Thyroid gland (tissue), 4 donors: Measurements from ENCODE around the gene PAK6. TPM values are rescaled to one million over a fixed set of nuclear protein-coding genes. Genes with fewer than 3 reads are reported as not detected.
A peak's percentile ranks its signal among the peaks of the same experiment; 100 is the strongest.

Source experiments
- DNase-seq, 2 donors: peaks; one replicate each; pipeline ENCODE4 v3.0.0-alpha.2; 2019
- H3K27ac ChIP-seq, 3 donors: fragments of 200-600 bp; sonication (generic); 1 replicate in 2 of 3; 2 replicates in 1 of 3; pipeline ENCODE4 v1.5.1; 2016 to 2019; ENCODE audit warnings: mild to moderate bottlenecking in 1 of 3, moderate library complexity in 1 of 3
- H3K27me3 ChIP-seq: fragments of 200-600 bp; sonication (generic); one replicate; pipeline ENCODE4 v1.5.1; 2019
- H3K36me3 ChIP-seq, 2 donors: fragments of 200-600 bp; sonication (generic); one replicate each; pipeline ENCODE4 v1.5.1; 2016 to 2019
- H3K4me1 ChIP-seq, 2 donors: fragments of 200-600 bp; sonication (generic); one replicate each; pipeline ENCODE4 v1.5.1; 2017 to 2019
- H3K4me3 ChIP-seq, 3 donors: fragments of 200-600 bp; sonication (generic); replicated peaks in 1 of 3; 1 replicate in 2 of 3; 2 replicates in 1 of 3; pipeline ENCODE4 v1.5.1; 2016; ENCODE audit warnings: mild to moderate bottlenecking in 1 of 3
- H3K9me3 ChIP-seq: fragments of 200-600 bp; sonication (generic); one replicate; pipeline ENCODE4 v1.5.1; 2017
- CTCF ChIP-seq, 6 experiments: fragments of 200-600 bp in 3 of 6; fragments of 450-650 bp in 3 of 6; sonication (generic) in 3 of 6; IDR thresholded peaks; one replicate each; pipeline ENCODE4 v1.5.1; 2016 to 2019; ENCODE audit warnings: antibody characterized with exemption in 6 of 6, mild to moderate bottlenecking in 2 of 6, inconsistent platforms in 1 of 6, moderate library complexity in 1 of 6
- POLR2A ChIP-seq, 2 donors: fragments of 450-650 bp; IDR thresholded peaks; one replicate each; pipeline ENCODE4 v1.6.1; 2017; ENCODE audit warnings: antibody characterized with exemption in 2 of 2, mild to moderate bottlenecking in 2 of 2, moderate library complexity in 1 of 2
- WGBS, 2 donors: methylation state at CpG; one replicate each; pipeline ENCODE4 v1.1.5; 2017; 5-methylcytosine and 5-hydroxymethylcytosine counted together
- intact Hi-C: fragments of 100-400 bp; cut with DNase I; formaldehyde crosslinking; loops from one replicate; pipeline ENCODE4 v1.15.1; 2023
- total RNA-seq, 4 donors: library from RNA; depleted of rRNA; stranded (reverse); fragments of >200 nt; gene quantifications; one replicate each; pipeline ENCODE4 v1.2.3, GENCODE V29; 2016

PAK6 gene
- total RNA-seq, 4 donors from 2014 or later, result 33.9 to 63.4 (median 43.9) TPM

- Histone ChIP-seq H3K27me3 (no peaks in the 10 kb centered on the region), H3K9me3 (no peaks in the 10 kb centered on the region), H3K4me3 (peak within 1 kb of the TSS; percentile 42 to 64 (median 59)), H3K36me3 (no peaks in the 10 kb centered on the region), H3K27ac (peak within 1 kb of the TSS; percentile 56 to 99 (median 99)), H3K4me1 (peaks cover 44 to 47% of the 10 kb centered on the region in 2 donors)
- peak; percentile 96 to 97 for DNase-seq
- intact Hi-C loops, result loop anchor here (5.0 kb wide), 2 partner anchors 36 to 44 kb away; no protein-coding TSS in a partner anchor
- TF ChIP-seq CTCF (IDR thresholded peaks at IDR 0.05) (peak; percentile 52 to 87 (median 62)), POLR2A (IDR thresholded peaks at IDR 0.05) (peak; percentile 84 to 98)
- WGBS, 2 donors, result 0% methylated on average over 33 of the region's 103 CpGs
These were observed 84.5 kb downstream of the PAK6 start, which contains the start of gene INAFM2 for GRCh38 chr15:40323239-40323952. Gene INAFM2 (plus strand): TSS chr15:40323692. CDS start chr15:40324056, 364 bp downstream.

- TF ChIP-seq CTCF (IDR thresholded peaks at IDR 0.05), result no peak
These were observed 85.4 kb downstream of the PAK6 start for GRCh38 chr15:40323953-40324937.

GRCh38 chr15:40325188-40325587 lies 86.3 kb downstream of the PAK6 start:
- Histone ChIP-seq H3K4me1 (peaks cover 62 to 65% of the 10 kb centered on the region in 2 donors), H3K4me3 (peak overlapping the region in 1 of 3 donors; percentile 64), H3K27me3 (no peaks in the 10 kb centered on the region), H3K27ac (peak overlapping the region in 2 of 3 donors; percentile 99), H3K9me3 (no peaks in the 10 kb centered on the region), H3K36me3 (no peaks in the 10 kb centered on the region)
- no peak for TF ChIP-seq CTCF (IDR thresholded peaks at IDR 0.05)
- peak in 1 of 2 donors; percentile 32 for TF ChIP-seq POLR2A (IDR thresholded peaks at IDR 0.05)
- WGBS, 2 donors, result 54 to 55% methylated on average over 2 of the region's 2 CpGs
- intact Hi-C loops, result no loop called here
- peak in 1 of 2 donors; percentile 45 for DNase-seq

More at GRCh38 chr15:40323953-40324937, 85.4 kb downstream of the PAK6 start:
- Histone ChIP-seq H3K4me3 (peak overlapping the region; percentile 42 to 64 (median 59)), H3K4me1 (peaks cover 52 to 55% of the 10 kb centered on the region in 2 donors), H3K27me3 (no peaks in the 10 kb centered on the region), H3K27ac (peak overlapping the region; percentile 56 to 99 (median 99)), H3K36me3 (no peaks in the 10 kb centered on the region), H3K9me3 (no peaks in the 10 kb centered on the region)
- DNase-seq, result peak in 1 of 2 donors; percentile 43
- intact Hi-C loops, result loop anchor here (5.0 kb wide), 2 partner anchors 37 to 43 kb away; no protein-coding TSS in a partner anchor
- WGBS, 2 donors, result 3 to 9% methylated on average over 12 to 43 of the region's 101 CpGs

- H3K4me1 ChIP-seq, result peaks cover 66 to 70% of the 10 kb centered on the region in 2 donors
- WGBS, 2 donors, result 84 to 96% methylated on average over 2 of the region's 2 CpGs
- H3K36me3 ChIP-seq, result no peaks in the 10 kb centered on the region
- H3K4me3 ChIP-seq, result no peak overlapping the region
- peak overlapping the region in 2 of 3 donors; percentile 99 for H3K27ac ChIP-seq
- no peak for DNase-seq
- H3K9me3 ChIP-seq, result no peaks in the 10 kb centered on the region
- no peaks in the 10 kb centered on the region for H3K27me3 ChIP-seq
- intact Hi-C loops, result no loop called here
- TF ChIP-seq CTCF (IDR thresholded peaks at IDR 0.05), result no peak
- TF ChIP-seq POLR2A (IDR thresholded peaks at IDR 0.05), result no peak
These were observed 86.8 kb downstream of the PAK6 start for GRCh38 chr15:40325700-40326099.

Other genes with a start within 250 kb of the PAK6 start
- 100 to 1,000 TPM; 327 to 576 (median 408) TPM for gene SRP14, start 199.9 kb upstream of the PAK6 start, total RNA-seq
- 10 to 100 TPM; 31.9 to 49.3 (median 37.2) TPM for gene BMF, start 130.2 kb upstream of the PAK6 start, total RNA-seq
- gene BUB1B, start 78.0 kb upstream of the PAK6 start, total RNA-seq, result 1 to 10 TPM in 2 of 4 donors, under 1 TPM in 2; 0.20 to 3.7 (median 1.4) TPM
- gene ANKRD63, start 44.0 kb downstream of the PAK6 start, total RNA-seq, result 1 to 10 TPM in 1 of 4 donors, not detected in 3; 2.1 TPM
- gene PLCB2, start 68.9 kb downstream of the PAK6 start, total RNA-seq, result 1 to 10 TPM; 1.7 to 7.2 (median 4.1) TPM
- gene INAFM2, start 84.6 kb downstream of the PAK6 start, total RNA-seq, result 10 to 100 TPM; 47.5 to 86.9 (median 63.8) TPM
- gene CCDC9B, start 101.9 kb downstream of the PAK6 start, total RNA-seq, result 100 to 1,000 TPM in 2 of 4 donors, 10 to 100 TPM in 2; 54.2 to 126 (median 97.5) TPM
- gene PHGR1, start 112.0 kb downstream of the PAK6 start, total RNA-seq, result not detected
- 1 to 10 TPM in 3 of 4 donors, under 1 TPM in 1; 0.81 to 5.9 (median 3.6) TPM for gene DISP2, start 119.2 kb downstream of the PAK6 start, total RNA-seq
- 100 to 1,000 TPM; 216 to 342 (median 251) TPM for gene KNSTRN, start 143.7 kb downstream of the PAK6 start, total RNA-seq
- gene IVD, start 166.7 kb downstream of the PAK6 start, total RNA-seq, result 100 to 1,000 TPM; 393 to 723 (median 539) TPM
- gene BAHD1, start 201.9 kb downstream of the PAK6 start, total RNA-seq, result 10 to 100 TPM; 20.0 to 50.4 (median 35.1) TPM
- gene CHST14, start 231.9 kb downstream of the PAK6 start, total RNA-seq, result 10 to 100 TPM; 15.7 to 22.6 (median 20.1) TPM